GM21447 (cell line): Measurements from ENCODE around the gene GTF2A1.
"Not testable (repeated sequence)": the region's sequence is repeated elsewhere in the genome, so short reads cannot be mapped to it uniquely, and the experiment has no call there.

Experiments used
- ATAC-seq: cut with Tn5 transposase; IDR thresholded peaks from one replicate; pipeline ENCODE4 v1.9.1; 2021; ENCODE audit not compliant: unreplicated experiment

GTF2A1 gene

GRCh38 chr14:81220830-81221578, at the start of gene GTF2A1:
Gene GTF2A1, minus strand, starts transcription at chr14:81220959. Its CDS starts 441 bp downstream, at chr14:81220518.
- peak; percentile 70 for ATAC-seq

GRCh38 chr14:81269979-81270375, 49.2 kb upstream of the GTF2A1 start:
- no peak for ATAC-seq

- peak; percentile 81 for ATAC-seq
Observed at GRCh38 chr14:81269100-81269978, 48.6 kb upstream of the GTF2A1 start.

- ATAC-seq, result no peak
Observed at GRCh38 chr14:81268016-81268416, 47.3 kb upstream of the GTF2A1 start.

GRCh38 chr14:81265636-81266169, 44.9 kb upstream of the GTF2A1 start:
- no peak for ATAC-seq

GRCh38 chr14:81264671-81265070, 43.9 kb upstream of the GTF2A1 start:
- no peak for ATAC-seq

- ATAC-seq, result no peak
Observed at GRCh38 chr14:81263777-81264410, 43.1 kb upstream of the GTF2A1 start.

- ATAC-seq, result no peak
Observed at GRCh38 chr14:81261176-81261575, 40.4 kb upstream of the GTF2A1 start.

GRCh38 chr14:81260732-81261131, 40.0 kb upstream of the GTF2A1 start:
- ATAC-seq, result no peak

- peak; percentile 63 for ATAC-seq
Observed at GRCh38 chr14:81256289-81256960, 35.7 kb upstream of the GTF2A1 start.

GRCh38 chr14:81252278-81252677, 31.5 kb upstream of the GTF2A1 start:
- ATAC-seq, result no peak

- ATAC-seq, result no peak
Observed at GRCh38 chr14:81247271-81247766, 26.6 kb upstream of the GTF2A1 start.

GRCh38 chr14:81246461-81247270, 25.9 kb upstream of the GTF2A1 start:
- no peak for ATAC-seq

- no peak for ATAC-seq
Observed at GRCh38 chr14:81245771-81246170, 25.0 kb upstream of the GTF2A1 start.

GRCh38 chr14:81244431-81244830, 23.7 kb upstream of the GTF2A1 start:
- ATAC-seq, result not testable (repeated sequence)

- no peak for ATAC-seq
Observed at GRCh38 chr14:81243499-81243898, 22.7 kb upstream of the GTF2A1 start.

GRCh38 chr14:81236849-81237248, 16.1 kb upstream of the GTF2A1 start:
- not testable (repeated sequence) for ATAC-seq

- ATAC-seq, result no peak
Observed at GRCh38 chr14:81236138-81236537, 15.4 kb upstream of the GTF2A1 start.

GRCh38 chr14:81235096-81235495, 14.3 kb upstream of the GTF2A1 start:
- ATAC-seq, result no peak

GRCh38 chr14:81234278-81234677, 13.5 kb upstream of the GTF2A1 start:
- no peak for ATAC-seq
